Stomach (tissue), 9 donors: ENCODE measurements around the gene FOSL2. TPM values are rescaled to one million over a fixed set of nuclear protein-coding genes. Genes with fewer than 3 reads are reported as not detected.
A peak's percentile ranks its signal among the peaks of the same experiment; 100 is the strongest.

Experiments used
- DNase-seq, 2 donors: peaks; one replicate each; pipeline versions ENCODE4 v3.0.0 to v3.0.0-alpha.2; 2013 to 2019
- H3K27ac ChIP-seq, 5 donors: fragments of 200-600 bp in 4 of 5; sonication (generic) in 4 of 5; one replicate each; pipeline ENCODE4 v1.5.1; 2013 to 2019; ENCODE audit warnings: mild to moderate bottlenecking in 1 of 5, moderate library complexity in 1 of 5
- H3K27me3 ChIP-seq, 3 donors: fragments of 200-600 bp; sonication (generic); one replicate each; pipeline ENCODE4 v1.5.1; 2017 to 2019; ENCODE audit warnings: mixed run types in 1 of 3
- H3K36me3 ChIP-seq, 4 donors: fragments of 200-600 bp; sonication (generic); 1 replicate in 3 of 4; 2 replicates in 1 of 4; pipeline ENCODE4 v1.5.1; 2016 to 2019
- H3K4me1 ChIP-seq, 4 donors: fragments of 200-600 bp; sonication (generic); one replicate each; pipeline ENCODE4 v1.5.1; 2016 to 2019
- H3K4me3 ChIP-seq, 4 donors: fragments of 200-600 bp; sonication (generic) in 3 of 4; one replicate each; pipeline ENCODE4 v1.5.1; 2016 to 2019; ENCODE audit warnings: mild to moderate bottlenecking in 1 of 4
- H3K9me3 ChIP-seq, 4 donors: fragments of 200-600 bp; sonication (generic); one replicate each; pipeline ENCODE4 v1.5.1; 2016 to 2019
- EP300 ChIP-seq: sonication (generic); formaldehyde crosslinking; IDR thresholded peaks from one replicate; pipeline ENCODE4 v1.6.1; 2017; ENCODE audit warnings: antibody characterized with exemption
- POLR2A ChIP-seq, 4 donors: fragments of 450-650 bp; IDR thresholded peaks; one replicate each; pipeline ENCODE4 v1.6.1; 2016; ENCODE audit warnings: antibody characterized with exemption in 4 of 4, control low read depth in 2 of 4, mild to moderate bottlenecking in 1 of 4, moderate library complexity in 1 of 4
- POLR2AphosphoS5 ChIP-seq, 3 donors: sonication (generic); formaldehyde crosslinking; IDR thresholded peaks; one replicate each; pipeline ENCODE4 v1.6.1; 2016; ENCODE audit warnings: antibody characterized with exemption in 3 of 3
- WGBS, 5 donors: extraction: QIAGEN DNeasy Blood & Tissue Kit in 3 of 5; methylation state at CpG; one replicate each; pipeline versions ENCODE4 v1.1.5 to v1.1.7; 2013 to 2018; 5-methylcytosine and 5-hydroxymethylcytosine counted together
- intact Hi-C: fragments of 100-400 bp; cut with DNase I; formaldehyde crosslinking; loops from one replicate; pipeline ENCODE4 v1.15.1; 2023; ENCODE audit warnings: low total_unique reads
- polyA plus RNA-seq, 3 donors: library from polyadenylated mRNA; stranded (reverse); fragments of 200-250 nt; gene quantifications; one replicate each; pipeline ENCODE4 v1.2.3, GENCODE V29; 2013
- total RNA-seq, 5 donors: library from RNA; depleted of rRNA; stranded (reverse); fragments of >200 nt; gene quantifications; one replicate each; pipeline versions ENCODE4 v1.1.0 to v1.2.3, GENCODE V29; 2014 to 2016
- TF ChIP-seq, protein P1 (sequence below), 7 experiments: fragments of 450-650 bp in 4 of 7; fragments of 200-600 bp in 3 of 7; sonication (generic) in 3 of 7; IDR thresholded peaks; one replicate each; pipeline ENCODE4 v1.5.1; 2016 to 2019; ENCODE audit warnings: antibody characterized with exemption in 7 of 7, control low read depth in 2 of 7, mild to moderate bottlenecking in 1 of 7
- donor health status: healthy with polysubstance abuse.
- donor health status: Bipolar disorder and iron deficiency.
- donor health status: healthy.

Gene FOSL2
- total and polyA plus RNA-seq, 8 donors = 24.4 to 227 (median 71.2) TPM

DNA sequence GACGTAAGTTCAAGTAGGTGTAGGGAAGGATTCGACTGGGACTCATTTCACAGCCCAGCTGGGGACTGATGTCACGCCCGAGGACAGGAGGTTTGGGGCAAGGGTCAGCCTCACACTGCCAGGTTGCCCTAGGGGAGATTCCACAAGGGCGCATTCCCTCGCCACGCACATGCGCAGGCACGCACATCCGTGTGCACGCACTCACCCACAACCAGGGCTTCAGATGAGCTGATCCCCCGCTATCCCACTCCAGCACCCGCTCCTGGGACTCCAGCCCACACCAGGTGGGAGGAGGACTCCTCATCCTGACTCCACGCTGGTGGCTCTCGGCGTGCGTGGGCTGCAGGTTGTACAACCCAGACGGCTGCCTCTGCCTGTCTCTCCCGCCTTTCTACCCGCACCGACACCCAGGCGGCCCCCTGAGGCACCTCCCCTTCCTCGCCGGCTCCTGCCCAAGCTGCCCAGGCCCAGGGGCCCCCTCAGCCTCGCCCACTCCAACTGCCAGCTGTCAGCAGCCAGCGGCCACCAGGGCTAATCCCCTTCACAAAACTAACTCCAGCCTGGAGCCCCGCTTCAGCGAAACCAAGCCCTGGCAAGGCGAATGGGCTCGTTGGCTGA lies 47.8 kb upstream of the FOSL2 start:
- no peak for DNase-seq
- no peaks in the 10 kb centered on the region for H3K27me3 ChIP-seq
- H3K4me1 ChIP-seq = peaks cover 30 to 56% (median 45%) of the 10 kb centered on the region in 4 donors
- WGBS, 5 donors = 89 to 96% (median 92%) methylated on average over 29 to 30 of the region's 30 CpGs
- H3K4me3 ChIP-seq = no peak overlapping the region
- TF ChIP-seq, protein P1, sequence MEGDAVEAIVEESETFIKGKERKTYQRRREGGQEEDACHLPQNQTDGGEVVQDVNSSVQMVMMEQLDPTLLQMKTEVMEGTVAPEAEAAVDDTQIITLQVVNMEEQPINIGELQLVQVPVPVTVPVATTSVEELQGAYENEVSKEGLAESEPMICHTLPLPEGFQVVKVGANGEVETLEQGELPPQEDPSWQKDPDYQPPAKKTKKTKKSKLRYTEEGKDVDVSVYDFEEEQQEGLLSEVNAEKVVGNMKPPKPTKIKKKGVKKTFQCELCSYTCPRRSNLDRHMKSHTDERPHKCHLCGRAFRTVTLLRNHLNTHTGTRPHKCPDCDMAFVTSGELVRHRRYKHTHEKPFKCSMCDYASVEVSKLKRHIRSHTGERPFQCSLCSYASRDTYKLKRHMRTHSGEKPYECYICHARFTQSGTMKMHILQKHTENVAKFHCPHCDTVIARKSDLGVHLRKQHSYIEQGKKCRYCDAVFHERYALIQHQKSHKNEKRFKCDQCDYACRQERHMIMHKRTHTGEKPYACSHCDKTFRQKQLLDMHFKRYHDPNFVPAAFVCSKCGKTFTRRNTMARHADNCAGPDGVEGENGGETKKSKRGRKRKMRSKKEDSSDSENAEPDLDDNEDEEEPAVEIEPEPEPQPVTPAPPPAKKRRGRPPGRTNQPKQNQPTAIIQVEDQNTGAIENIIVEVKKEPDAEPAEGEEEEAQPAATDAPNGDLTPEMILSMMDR (IDR thresholded peaks at IDR 0.05) = no peak
- no peak for TF ChIP-seq POLR2AphosphoS5 (IDR thresholded peaks at IDR 0.05)
- H3K9me3 ChIP-seq = no peaks in the 10 kb centered on the region
- intact Hi-C loops = no loop called here
- H3K27ac ChIP-seq = peak overlapping the region in 2 of 5 donors; percentile 82
- no peaks in the 10 kb centered on the region for H3K36me3 ChIP-seq

DNA sequence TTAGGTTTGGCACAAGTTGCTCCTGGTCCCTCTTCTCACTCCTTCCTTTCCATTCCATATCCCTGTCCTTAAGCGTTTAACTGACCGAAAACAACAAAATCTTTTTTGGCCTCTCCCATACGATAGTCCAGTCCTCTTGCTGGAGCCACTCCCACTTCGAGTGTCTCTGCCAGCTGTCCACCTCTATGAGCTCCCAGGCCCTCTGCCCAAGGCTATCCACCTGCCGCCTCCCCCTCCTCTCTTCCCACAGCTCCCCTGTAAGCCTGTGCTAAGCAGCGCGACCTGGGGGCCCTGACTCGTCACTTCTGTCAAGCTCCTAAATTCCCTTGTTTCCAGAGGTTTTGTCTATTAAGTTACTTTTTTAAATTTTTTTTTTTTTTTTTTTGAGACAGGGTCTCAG lies 47.0 kb upstream of the FOSL2 start:
- Histone ChIP-seq H3K27me3 (no peaks in the 10 kb centered on the region), H3K36me3 (no peaks in the 10 kb centered on the region), H3K4me1 (peaks cover 28 to 55% (median 43%) of the 10 kb centered on the region in 4 donors), H3K9me3 (no peaks in the 10 kb centered on the region), H3K4me3 (no peak overlapping the region), H3K27ac (no peak overlapping the region)
- DNase-seq = no peak
- TF ChIP-seq EP300 (no peak), POLR2AphosphoS5 (IDR thresholded peaks at IDR 0.05) (no peak), POLR2A (IDR thresholded peaks at IDR 0.05) (no peak)
- TF ChIP-seq, protein P1 (IDR thresholded peaks at IDR 0.05) = no peak
- intact Hi-C loops = no loop called here
- WGBS, 5 donors = 78 to 87% (median 84%) methylated on average over 8 of the region's 8 CpGs

DNA sequence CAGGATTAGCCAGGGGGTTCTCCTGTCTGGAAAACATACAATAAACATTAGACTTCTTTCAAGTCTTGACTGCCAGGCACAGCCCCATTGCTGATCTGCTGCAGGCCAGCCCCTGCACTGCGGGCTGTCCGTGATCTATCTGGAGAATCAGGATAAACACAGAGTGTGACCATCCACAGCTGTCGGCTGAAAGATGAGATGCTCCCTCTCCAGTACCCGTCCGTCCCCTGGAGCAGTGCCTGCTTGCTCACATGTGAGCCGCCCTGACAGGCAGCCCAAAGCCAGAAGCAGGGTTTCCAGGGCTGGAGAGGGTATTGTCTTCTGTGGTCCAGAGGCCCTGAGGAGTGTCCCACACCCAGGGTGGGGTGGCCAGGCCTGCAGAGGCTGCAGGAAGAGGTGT lies 46.1 kb upstream of the FOSL2 start:
- Histone ChIP-seq H3K27ac (peak overlapping the region in 1 of 5 donors; percentile 14), H3K36me3 (no peaks in the 10 kb centered on the region)
- 29 to 83% (median 78%) methylated on average over 2 to 6 of the region's 6 CpGs for WGBS, 5 donors

DNA sequence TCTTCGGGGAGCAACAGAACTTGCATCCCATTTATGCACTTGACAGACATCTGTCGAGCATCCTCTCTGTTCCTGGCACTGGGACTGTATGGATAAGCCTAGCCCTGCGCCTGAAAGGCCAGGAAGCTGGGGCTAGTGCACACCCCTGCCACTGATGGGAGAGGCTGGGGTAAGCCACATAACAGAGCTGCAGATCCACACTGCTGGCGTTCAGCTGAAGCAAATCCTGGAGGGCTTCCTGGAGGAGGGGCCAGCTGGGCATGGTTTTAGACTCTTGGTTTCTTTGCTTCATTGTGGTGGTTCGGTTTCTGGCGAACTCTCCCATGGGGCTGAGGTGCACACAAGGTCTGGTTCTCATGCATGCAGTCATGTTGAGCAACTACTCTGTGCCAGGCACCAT lies 45.5 kb upstream of the FOSL2 start:
- H3K27me3 ChIP-seq = no peaks in the 10 kb centered on the region
- H3K27ac ChIP-seq = peak overlapping the region in 1 of 5 donors; percentile 14
- TF ChIP-seq EP300 = no peak
- no peaks in the 10 kb centered on the region for H3K9me3 ChIP-seq
- no peaks in the 10 kb centered on the region for H3K36me3 ChIP-seq
- DNase-seq = no peak
- no peak overlapping the region for H3K4me3 ChIP-seq
- intact Hi-C loops = no loop called here
- WGBS, 5 donors = 92 to 93% (median 92%) methylated on average over 6 of the region's 6 CpGs
- H3K4me1 ChIP-seq = peaks cover 13 to 44% (median 27%) of the 10 kb centered on the region in 4 donors

More for the DNA sequence above, 46.1 kb upstream of the FOSL2 start:
- no peak overlapping the region for H3K4me3 ChIP-seq
- peaks cover 19 to 45% (median 33%) of the 10 kb centered on the region in 4 donors for H3K4me1 ChIP-seq
- intact Hi-C loops = no loop called here
- H3K9me3 ChIP-seq = no peaks in the 10 kb centered on the region
- TF ChIP-seq POLR2AphosphoS5 (IDR thresholded peaks at IDR 0.05) = peak in 1 of 3 donors; percentile 18
- no peak for TF ChIP-seq EP300
- H3K27me3 ChIP-seq = no peaks in the 10 kb centered on the region
- peak in 1 of 2 donors; percentile 63 for DNase-seq

DNA sequence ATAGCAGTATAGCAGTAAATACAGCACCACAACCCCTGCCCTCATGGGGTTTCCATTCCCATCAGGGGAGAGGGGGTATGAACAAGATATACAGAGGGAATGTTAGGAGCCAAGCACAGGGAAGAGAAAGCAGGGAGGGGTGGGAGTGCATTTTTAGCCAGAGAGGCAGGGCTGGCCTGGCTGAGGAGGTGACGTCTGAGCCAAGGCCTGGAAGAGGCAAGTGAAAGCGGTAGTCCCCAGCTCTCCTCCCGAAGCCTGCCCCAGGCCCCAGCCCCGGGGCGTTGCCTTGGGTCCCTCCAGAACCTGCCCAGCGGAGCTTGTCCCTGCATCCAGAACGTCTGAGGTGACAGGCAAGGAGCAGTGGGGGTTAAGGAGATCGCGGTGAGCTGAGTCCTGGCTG lies 45.1 kb upstream of the FOSL2 start:
- Histone ChIP-seq H3K36me3 (no peaks in the 10 kb centered on the region), H3K9me3 (no peaks in the 10 kb centered on the region), H3K4me1 (peaks cover 10 to 41% (median 23%) of the 10 kb centered on the region in 4 donors), H3K4me3 (no peak overlapping the region), H3K27ac (peak overlapping the region in 1 of 5 donors; percentile 14), H3K27me3 (no peaks in the 10 kb centered on the region)
- 78 to 85% (median 81%) methylated on average over 9 of the region's 9 CpGs for WGBS, 5 donors
- intact Hi-C loops = no loop called here
- no peak for DNase-seq
- no peak for TF ChIP-seq POLR2A (IDR thresholded peaks at IDR 0.05)
- no peak for TF ChIP-seq EP300

DNA sequence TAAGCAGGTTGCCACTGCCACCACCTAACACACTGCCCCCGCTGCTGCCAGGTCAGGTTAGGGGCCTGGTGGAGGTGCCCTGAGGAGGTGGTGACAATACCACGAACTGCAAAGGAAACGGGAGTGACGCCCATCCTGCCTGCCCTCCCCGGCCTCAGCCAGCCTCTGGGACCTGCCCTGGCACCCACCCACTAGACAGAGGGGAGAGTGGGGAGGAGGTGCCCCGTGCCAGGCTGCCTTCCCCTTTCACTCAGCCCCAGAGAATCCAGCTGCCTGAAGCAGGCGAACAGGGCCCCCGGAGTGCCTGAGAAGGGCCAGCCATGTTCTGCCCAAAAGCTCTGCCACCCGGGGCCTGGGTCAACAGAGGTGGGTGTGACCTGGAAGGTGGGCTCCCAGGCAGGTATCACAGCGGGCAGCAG lies 44.5 kb upstream of the FOSL2 start:
- WGBS, 5 donors = 60 to 82% (median 71%) methylated on average over 7 to 10 of the region's 10 CpGs
- H3K4me1 ChIP-seq = peaks cover 5 to 36% (median 17%) of the 10 kb centered on the region in 4 donors
- TF ChIP-seq EP300 = no peak
- no peak for TF ChIP-seq POLR2A (IDR thresholded peaks at IDR 0.05)
- TF ChIP-seq POLR2AphosphoS5 (IDR thresholded peaks at IDR 0.05) = no peak
- TF ChIP-seq, protein P1 (IDR thresholded peaks at IDR 0.05) = no peak
- no peak for DNase-seq
- no peak overlapping the region for H3K4me3 ChIP-seq
- H3K27me3 ChIP-seq = no peaks in the 10 kb centered on the region
- H3K9me3 ChIP-seq = no peaks in the 10 kb centered on the region
- H3K27ac ChIP-seq = peak overlapping the region in 1 of 5 donors; percentile 14
- intact Hi-C loops = no loop called here
- H3K36me3 ChIP-seq = no peaks in the 10 kb centered on the region
